ENCODE results near the gene SLC48A1. TPM values are rescaled to one million over a fixed set of nuclear protein-coding genes. Genes with fewer than 3 reads are reported as not detected.

The SLC48A1 gene
- total RNA-seq, 3 donors from 2014 or later (not counting 1 experiment from before 2014, with no cell fraction given), result 2.0 to 4.4 (median 3.4) TPM

DNA sequence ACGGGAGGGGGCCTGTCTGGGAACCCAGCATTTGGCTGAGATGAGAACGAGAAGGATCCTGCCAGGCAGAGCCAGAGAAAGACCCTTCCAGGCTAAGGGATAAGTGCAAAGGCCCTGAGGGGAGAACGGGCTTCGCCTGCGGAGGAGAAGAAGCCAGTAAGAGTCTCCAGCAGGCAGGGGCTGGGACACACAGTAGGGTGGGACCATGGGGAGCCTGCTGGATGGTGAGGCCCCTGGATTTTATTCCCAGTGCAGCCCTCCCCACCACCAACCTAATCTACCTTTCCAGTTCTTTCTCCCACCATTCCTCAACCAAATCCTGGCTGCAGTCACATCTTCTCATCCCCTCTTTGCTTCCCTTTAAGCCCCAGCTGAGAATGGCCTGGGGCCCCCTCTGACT, 27.0 kb upstream of the SLC48A1 start:
- H3K27ac Mint-ChIP-seq, result no peak overlapping the region
- TF ChIP-seq, protein P1, sequence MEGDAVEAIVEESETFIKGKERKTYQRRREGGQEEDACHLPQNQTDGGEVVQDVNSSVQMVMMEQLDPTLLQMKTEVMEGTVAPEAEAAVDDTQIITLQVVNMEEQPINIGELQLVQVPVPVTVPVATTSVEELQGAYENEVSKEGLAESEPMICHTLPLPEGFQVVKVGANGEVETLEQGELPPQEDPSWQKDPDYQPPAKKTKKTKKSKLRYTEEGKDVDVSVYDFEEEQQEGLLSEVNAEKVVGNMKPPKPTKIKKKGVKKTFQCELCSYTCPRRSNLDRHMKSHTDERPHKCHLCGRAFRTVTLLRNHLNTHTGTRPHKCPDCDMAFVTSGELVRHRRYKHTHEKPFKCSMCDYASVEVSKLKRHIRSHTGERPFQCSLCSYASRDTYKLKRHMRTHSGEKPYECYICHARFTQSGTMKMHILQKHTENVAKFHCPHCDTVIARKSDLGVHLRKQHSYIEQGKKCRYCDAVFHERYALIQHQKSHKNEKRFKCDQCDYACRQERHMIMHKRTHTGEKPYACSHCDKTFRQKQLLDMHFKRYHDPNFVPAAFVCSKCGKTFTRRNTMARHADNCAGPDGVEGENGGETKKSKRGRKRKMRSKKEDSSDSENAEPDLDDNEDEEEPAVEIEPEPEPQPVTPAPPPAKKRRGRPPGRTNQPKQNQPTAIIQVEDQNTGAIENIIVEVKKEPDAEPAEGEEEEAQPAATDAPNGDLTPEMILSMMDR (IDR thresholded peaks at IDR 0.05), result no peak
- DNase-seq (no peak), ATAC-seq (no peak)
- no peak overlapping the region for H3K4me3 ChIP-seq (ENCODE audit: low read length)
- peaks cover 24% of the 10 kb centered on the region for H3K4me1 ChIP-seq (ENCODE audit: control insufficient read depth, insufficient read depth, low read length)
- H3K9me3 ChIP-seq (ENCODE audit: control insufficient read depth, insufficient read depth, low read length), result no peaks in the 10 kb centered on the region
- no peak overlapping the region for H3K27ac ChIP-seq (ENCODE audit: low read length)
- H3K27me3 ChIP-seq (ENCODE audit: control insufficient read depth, insufficient read depth, low read length), result peaks cover 4% of the 10 kb centered on the region
- WGBS (ENCODE audit: insufficient coverage), result 92% methylated on average over 5 of the region's 5 CpGs
- H3K9me3 Mint-ChIP-seq, result no peaks in the 10 kb centered on the region
- H3K4me1 Mint-ChIP-seq, result peaks cover 11 to 20% of the 10 kb centered on the region in 2 donors
- intact Hi-C loops (cut with micrococcal nuclease), result no loop called here
- no peaks in the 10 kb centered on the region for H3K36me3 ChIP-seq (ENCODE audit: control insufficient read depth, insufficient read depth, low read length)
- H3K4me3 Mint-ChIP-seq, result no peak overlapping the region
- peaks cover 18 to 20% of the 10 kb centered on the region in 2 donors for H3K27me3 Mint-ChIP-seq (ENCODE audit: low read depth in 2 of 2)
- no peaks in the 10 kb centered on the region for H3K36me3 Mint-ChIP-seq

DNA sequence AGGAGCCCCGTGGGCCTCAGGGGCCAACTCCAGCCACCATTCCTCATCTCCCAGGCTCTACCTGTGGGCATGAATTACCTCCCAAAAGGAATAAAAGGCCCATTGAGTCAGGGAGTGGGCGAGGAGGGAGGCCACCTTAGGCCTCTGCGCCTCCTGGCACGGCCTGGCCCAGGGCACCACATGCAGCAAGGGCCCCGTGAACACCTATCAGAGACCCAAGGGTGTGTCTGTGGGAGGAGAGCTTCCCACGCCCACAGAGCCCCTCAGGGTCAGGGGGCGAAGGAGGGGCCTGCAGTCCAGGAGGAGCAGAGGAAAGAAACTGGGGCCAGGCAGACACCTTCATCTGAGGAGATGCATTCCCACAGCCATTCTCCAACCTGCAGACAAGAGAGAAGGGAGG, 26.5 kb upstream of the SLC48A1 start:
- no peaks in the 10 kb centered on the region for H3K9me3 Mint-ChIP-seq
- DNase-seq (no peak), ATAC-seq (no peak)
- Histone ChIP-seq H3K9me3 (ENCODE audit: control insufficient read depth, insufficient read depth, low read length) (no peaks in the 10 kb centered on the region), H3K4me1 (ENCODE audit: control insufficient read depth, insufficient read depth, low read length) (peaks cover 19% of the 10 kb centered on the region), H3K27me3 (ENCODE audit: control insufficient read depth, insufficient read depth, low read length) (peaks cover 4% of the 10 kb centered on the region), H3K27ac (ENCODE audit: low read length) (no peak overlapping the region), H3K36me3 (ENCODE audit: control insufficient read depth, insufficient read depth, low read length) (no peaks in the 10 kb centered on the region), H3K4me3 (ENCODE audit: low read length) (no peak overlapping the region)
- H3K27me3 Mint-ChIP-seq (ENCODE audit: low read depth in 2 of 2), result peaks cover 18 to 20% of the 10 kb centered on the region in 2 donors
- H3K36me3 Mint-ChIP-seq, result no peaks in the 10 kb centered on the region
- H3K4me1 Mint-ChIP-seq, result peaks cover 6 to 16% of the 10 kb centered on the region in 2 donors
- WGBS (ENCODE audit: insufficient coverage), result 84% methylated on average over 7 of the region's 7 CpGs
- intact Hi-C loops (cut with micrococcal nuclease), result no loop called here
- TF ChIP-seq, protein P1 (IDR thresholded peaks at IDR 0.05), result no peak
- H3K27ac Mint-ChIP-seq, result no peak overlapping the region
- no peak overlapping the region for H3K4me3 Mint-ChIP-seq

DNA sequence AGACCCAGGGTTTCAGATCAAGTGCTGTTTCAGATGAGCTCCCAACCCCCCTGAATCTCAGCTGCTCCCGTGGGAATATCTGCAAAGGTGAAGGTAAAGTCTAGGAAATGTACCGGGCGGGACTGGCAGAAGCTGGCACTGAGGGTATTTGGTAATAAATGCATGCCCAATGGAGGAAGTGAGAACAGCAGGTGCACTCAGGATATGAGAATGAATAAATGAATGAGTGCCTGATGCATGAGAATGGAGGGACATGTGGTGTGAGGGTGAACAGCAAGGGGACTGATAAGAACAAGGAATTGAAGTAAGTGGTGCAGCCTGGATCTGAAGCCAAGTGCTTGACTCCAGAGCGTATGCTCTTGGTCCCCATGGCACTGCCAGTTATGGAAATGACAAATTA, 25.9 kb upstream of the SLC48A1 start:
- Histone ChIP-seq H3K36me3 (ENCODE audit: control insufficient read depth, insufficient read depth, low read length) (no peaks in the 10 kb centered on the region), H3K27me3 (ENCODE audit: control insufficient read depth, insufficient read depth, low read length) (peaks cover 4% of the 10 kb centered on the region), H3K4me1 (ENCODE audit: control insufficient read depth, insufficient read depth, low read length) (peaks cover 13% of the 10 kb centered on the region), H3K27ac (ENCODE audit: low read length) (no peak overlapping the region), H3K9me3 (ENCODE audit: control insufficient read depth, insufficient read depth, low read length) (no peaks in the 10 kb centered on the region), H3K4me3 (ENCODE audit: low read length) (no peak overlapping the region)
- DNase-seq, result no peak
- no peak for ATAC-seq
- TF ChIP-seq, protein P1 (IDR thresholded peaks at IDR 0.05), result no peak
- intact Hi-C loops (cut with micrococcal nuclease), result no loop called here
- H3K27ac Mint-ChIP-seq, result no peak overlapping the region
- peaks cover 5 to 14% of the 10 kb centered on the region in 2 donors for H3K4me1 Mint-ChIP-seq
- H3K36me3 Mint-ChIP-seq, result no peaks in the 10 kb centered on the region
- peaks cover 18 to 20% of the 10 kb centered on the region in 2 donors for H3K27me3 Mint-ChIP-seq (ENCODE audit: low read depth in 2 of 2)
- WGBS (ENCODE audit: insufficient coverage), result 67% methylated on average over 4 of the region's 4 CpGs
- no peak overlapping the region for H3K4me3 Mint-ChIP-seq
- no peaks in the 10 kb centered on the region for H3K9me3 Mint-ChIP-seq
